HCT116 (cell line): ENCODE measurements around the gene KIAA1328. TPM values are rescaled to one million over a fixed set of nuclear protein-coding genes. Genes with fewer than 3 reads are reported as not detected.

ENCODE experiments used
- ATAC-seq: fragments of 200-7000 bp; cut with Tn5 transposase; 2 replicates; pipeline ENCODE4 v1.9.1; 2020; ENCODE audit warnings: mild to moderate bottlenecking, moderate library complexity
- BruUV-seq: library from RNA; stranded (reverse); fragments of 400-500 nt; replicated peaks from 2 replicates; lab custom pipeline; 2021; lab: Mats Ljungman, UMichigan
- CTCF ChIA-PET: fragments of 300-600 bp; sonication (Branson Sonifier 250); formaldehyde crosslinking; loops from one replicate; lab custom pipeline; 2021; ENCODE audit warnings: antibody characterized with exemption; lab: Charles Lee
- POLR2A ChIA-PET: fragments of 300-600, 350-600 bp; sonication (Branson Sonifier 250); formaldehyde crosslinking; loops from one replicate; lab custom pipeline; 2021; ENCODE audit warnings: antibody characterized with exemption; lab: Charles Lee
- RAD21 ChIA-PET, 2 experiments: fragments of 300-600 bp; sonication (Branson Sonifier 250); formaldehyde crosslinking; loops; one replicate each; lab custom pipeline; 2023; ENCODE audit warnings: low total read pairs in 2 of 2; ENCODE audit not compliant: uncharacterized antibody in 2 of 2, unreplicated experiment in 2 of 2, low non-redundant PET in 1 of 2; lab: Charles Lee
- DNase-seq: peaks from one replicate; pipeline ENCODE4 v3.0.0-alpha.2; 2010; ENCODE audit warnings: low read depth, low spot score
- H2AFZ ChIP-seq: fragments of 200-600 bp; shearing (Covaris generic), sonication (generic); 2 replicates; pipeline ENCODE4 v1.6.1; 2017; ENCODE audit warnings: low read depth, mixed run types, mixed read lengths, antibody characterized with exemption, low read length; ENCODE audit not compliant: poor library complexity, severe bottlenecking
- H3K27ac ChIP-seq: 2 replicates; pipeline ENCODE4 v1.5.1; 2012; ENCODE audit warnings: low read depth, low read length
- H3K27me3 ChIP-seq: fragments of 200-600 bp; sonication (generic); 2 replicates; pipeline ENCODE4 v1.6.1; 2016; ENCODE audit warnings: mixed run types, low read length, mixed read lengths; ENCODE audit not compliant: insufficient read depth
- H3K36me3 ChIP-seq, 2 experiments: fragments of 200-500 bp in 1 of 2; fragments of 200-600 bp in 1 of 2; sonication (Bioruptor generic) in 1 of 2; sonication (generic) in 1 of 2; 2 replicates each; pipeline versions ENCODE4 v1.5.1 to v1.6.1; 2014 to 2016; ENCODE audit warnings: low read length in 2 of 2, inconsistent platforms in 1 of 2, mixed read lengths in 1 of 2, mixed run types in 1 of 2; ENCODE audit not compliant: insufficient read depth in 2 of 2, control insufficient read depth in 1 of 2
- H3K4me1 ChIP-seq, 2 experiments: fragments of 200-600 bp in 1 of 2; sonication (generic) in 1 of 2; 2 replicates each; pipeline versions ENCODE4 v1.5.1 to v1.6.1; 2012 to 2017; ENCODE audit warnings: low read length in 2 of 2, inconsistent platforms in 1 of 2, mild to moderate bottlenecking in 1 of 2, mixed read lengths in 1 of 2, mixed run types in 1 of 2, moderate library complexity in 1 of 2; ENCODE audit not compliant: insufficient read depth in 2 of 2, control insufficient read depth in 1 of 2
- H3K4me2 ChIP-seq: fragments of 200-600 bp; sonication (generic); 2 replicates; pipeline ENCODE4 v1.6.1; 2017; ENCODE audit warnings: mixed run types, low read length, mixed read lengths
- H3K4me3 ChIP-seq, 2 experiments: fragments of 200-600 bp in 1 of 2; sonication (generic) in 1 of 2; replicated peaks in 1 of 2; 2 replicates each; pipeline ENCODE4 v1.5.1; 2011 to 2016; ENCODE audit warnings: low read length in 2 of 2, control low read depth in 1 of 2, low read depth in 1 of 2, mild to moderate bottlenecking in 1 of 2, mixed read lengths in 1 of 2, mixed run types in 1 of 2
- H3K79me2 ChIP-seq: fragments of 200-600 bp; sonication (generic); 2 replicates; pipeline ENCODE4 v1.6.1; 2017; ENCODE audit warnings: mild to moderate bottlenecking, mixed run types, low read length, moderate library complexity, mixed read lengths; ENCODE audit not compliant: insufficient read depth
- H3K9ac ChIP-seq: fragments of 200-600 bp; sonication (generic); 2 replicates; pipeline ENCODE4 v1.6.1; 2016; ENCODE audit warnings: low read length, mixed read lengths
- H3K9me2 ChIP-seq: fragments of 200-600 bp; sonication (generic), shearing (Covaris generic); 2 replicates; pipeline ENCODE4 v1.6.1; 2017; ENCODE audit warnings: mixed run types, mild to moderate bottlenecking, moderate library complexity; ENCODE audit not compliant: insufficient read depth
- H3K9me3 ChIP-seq, 2 experiments: fragments of 200-500 bp in 1 of 2; fragments of 200-600 bp in 1 of 2; sonication (Bioruptor generic) in 1 of 2; sonication (generic) in 1 of 2; 2 replicates each; pipeline ENCODE4 v1.6.1; 2014 to 2017; ENCODE audit warnings: low read length in 2 of 2, mixed read lengths in 2 of 2, inconsistent platforms in 1 of 2, low read depth in 1 of 2, mild to moderate bottlenecking in 1 of 2, mixed run types in 1 of 2, moderate library complexity in 1 of 2; ENCODE audit not compliant: control insufficient read depth in 1 of 2, insufficient read depth in 1 of 2
- H4K20me1 ChIP-seq: fragments of 200-600 bp; sonication (generic), shearing (Covaris generic); 2 replicates; pipeline ENCODE4 v1.6.1; 2017; ENCODE audit warnings: mixed run types, mild to moderate bottlenecking, moderate library complexity; ENCODE audit not compliant: insufficient read depth
- ATF3 ChIP-seq: IDR thresholded peaks from 2 replicates; pipeline ENCODE4 v1.6.1; 2012
- CBX3 ChIP-seq: IDR thresholded peaks from 2 replicates; pipeline ENCODE4 v1.6.1; 2012; ENCODE audit warnings: low read depth
- CEBPB ChIP-seq: IDR thresholded peaks from 2 replicates; pipeline ENCODE4 v1.6.1; 2012; ENCODE audit warnings: low read depth
- CTCF ChIP-seq, 3 experiments: fragments of 200-600 bp in 1 of 3; sonication (generic) in 1 of 3; IDR thresholded peaks in 2 of 3; conservative IDR thresholded peaks in 1 of 3; 2 replicates each; pipeline ENCODE4 v1.5.1; 2012 to 2017; ENCODE audit warnings: low read depth in 2 of 3, low read length in 2 of 3, antibody characterized with exemption in 1 of 3, borderline replicate concordance in 1 of 3, control low read depth in 1 of 3, mild to moderate bottlenecking in 1 of 3, mixed read lengths in 1 of 3, mixed run types in 1 of 3, moderate library complexity in 1 of 3; ENCODE audit not compliant: insufficient read depth in 1 of 3
- EGR1 ChIP-seq: IDR thresholded peaks from 2 replicates; pipeline ENCODE4 v1.6.1; 2012; ENCODE audit warnings: low read depth
- ELF1 ChIP-seq: IDR thresholded peaks from 2 replicates; pipeline ENCODE4 v1.6.1; 2012; ENCODE audit warnings: low read depth, borderline replicate concordance
- EZH2 ChIP-seq: fragments of 200-600 bp; sonication (generic); IDR thresholded peaks from 2 replicates; pipeline ENCODE4 v1.6.1; 2017; ENCODE audit warnings: antibody characterized with exemption, mixed run types
- EZH2phosphoT487 ChIP-seq: fragments of 200-600 bp; IDR thresholded peaks from 2 replicates; pipeline ENCODE4 v1.6.1; 2018; ENCODE audit warnings: antibody characterized with exemption, borderline replicate concordance
- FOSL1 ChIP-seq: IDR thresholded peaks from 2 replicates; pipeline ENCODE4 v1.6.1; 2012; ENCODE audit warnings: low read depth
- JUND ChIP-seq: IDR thresholded peaks from 2 replicates; pipeline ENCODE4 v1.6.1; 2012
- MAX ChIP-seq: IDR thresholded peaks from 2 replicates; pipeline ENCODE4 v1.6.1; 2012
- POLR2AphosphoS5 ChIP-seq: IDR thresholded peaks from 2 replicates; pipeline ENCODE4 v1.6.1; 2011; ENCODE audit warnings: mild to moderate bottlenecking, low read depth, low read length, moderate library complexity
- RAD21 ChIP-seq: IDR thresholded peaks from 2 replicates; pipeline ENCODE4 v1.6.1; 2012; ENCODE audit warnings: low read depth, mild to moderate bottlenecking
- REST ChIP-seq: IDR thresholded peaks from 2 replicates; pipeline ENCODE4 v1.6.1; 2012; ENCODE audit warnings: low read depth
- SRF ChIP-seq: IDR thresholded peaks from 2 replicates; pipeline ENCODE4 v1.6.1; 2012; ENCODE audit warnings: low read depth
- TCF7L2 ChIP-seq: IDR thresholded peaks from 2 replicates; pipeline ENCODE4 v1.7.0; 2011; ENCODE audit warnings: borderline replicate concordance, inconsistent platforms; ENCODE audit not compliant: insufficient read depth, insufficient read length; ENCODE audit errors: extremely low read depth
- YY1 ChIP-seq: IDR thresholded peaks from 2 replicates; pipeline ENCODE4 v1.6.1; 2011; ENCODE audit warnings: low read length, low read depth, moderate library complexity, mild to moderate bottlenecking; ENCODE audit not compliant: insufficient replicate concordance; ENCODE audit errors: extremely low read depth
- ZFX ChIP-seq: fragments of 450-650 bp; IDR thresholded peaks from 2 replicates; pipeline ENCODE4 v1.6.1; 2017
- ZNF274 ChIP-seq: fragments of 200-500 bp; sonication (Bioruptor generic); IDR thresholded peaks from 2 replicates; pipeline ENCODE4 v1.6.1; 2014; ENCODE audit warnings: mild to moderate bottlenecking, low read depth, low read length, inconsistent platforms
- intact Hi-C: fragments of 100-400 bp; cut with micrococcal nuclease; formaldehyde crosslinking; loops from 2 replicates; pipeline ENCODE4 v1.10.0; 2022
- total RNA-seq: library from RNA; stranded (reverse); gene quantifications from one replicate; pipeline ENCODE4 v1.2.1, GENCODE V29; 2021; ENCODE audit not compliant: unreplicated experiment
- TF ChIP-seq, protein P1 (sequence below): IDR thresholded peaks from 2 replicates; pipeline ENCODE4 v1.6.1; 2011; ENCODE audit warnings: mild to moderate bottlenecking, low read length, moderate library complexity; ENCODE audit not compliant: insufficient replicate concordance; ENCODE audit errors: extremely low read depth

The KIAA1328 gene
- total RNA-seq, 1 experiment from 2014 or later: 5.2 TPM

DNA sequence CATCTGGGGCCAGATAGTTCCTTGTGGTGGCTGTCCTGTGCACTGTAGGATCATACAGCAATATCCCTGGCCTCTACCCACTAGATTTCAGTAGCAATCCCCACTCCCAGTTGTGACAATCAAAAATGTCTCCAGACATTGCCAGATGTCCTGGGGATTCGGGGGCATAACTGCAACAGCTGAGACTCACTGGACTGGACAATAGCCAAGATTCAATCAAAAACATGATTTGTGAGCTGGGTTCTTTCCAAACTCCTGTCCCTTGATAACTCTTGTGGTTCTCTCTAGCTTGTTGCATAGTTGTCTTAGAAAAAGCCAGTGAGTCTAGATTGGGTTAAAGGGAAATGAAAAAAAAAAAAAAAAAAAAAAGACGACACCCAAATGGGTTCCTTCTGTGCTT is 443.3 kb downstream of the KIAA1328 start:
- no peaks in the 10 kb centered on the region for H3K79me2 ChIP-seq
- no peaks in the 10 kb centered on the region for H3K36me3 ChIP-seq
- RAD21 ChIA-PET: interaction anchor here in 1 of 2 experiments (0.7 kb wide), 1 partner anchor 102 kb away, joined by 7 read pairs; no protein-coding TSS in a partner anchor
- peaks cover 5% of the 10 kb centered on the region; the same call in 1 of the 2 replicates for H3K27me3 ChIP-seq
- no peaks in the 10 kb centered on the region for H3K9me2 ChIP-seq
- BruUV-seq: no TSS peak
- no peak overlapping the region for H3K4me2 ChIP-seq
- H4K20me1 ChIP-seq: no peaks in the 10 kb centered on the region
- no peak overlapping the region for H3K4me3 ChIP-seq
- no peaks in the 10 kb centered on the region for H3K9me3 ChIP-seq
- H3K4me1 ChIP-seq: no peaks in the 10 kb centered on the region
- H2AFZ ChIP-seq: no peak overlapping the region
- ATAC-seq: no peak
- POLR2A ChIA-PET: no interaction called here
- intact Hi-C loops: no loop called here
- no peak overlapping the region for H3K27ac ChIP-seq
- TF ChIP-seq CEBPB (no peak), JUND (no peak), EZH2phosphoT487 (no peak), ZFX (no peak), FOSL1 (no peak), ELF1 (no peak), TCF7L2 (no peak), EZH2 (no peak), EGR1 (no peak), CTCF (IDR thresholded peaks at IDR 0.05 in 2 of 3, conservative IDR thresholded peaks at IDR 0.05 in 1 of 3; ENCODE audit: borderline replicate concordance in 1 of 3, insufficient read depth in 1 of 3, low read depth in 2 of 3, low read length in 2 of 3) (no peak), POLR2AphosphoS5 (no peak), ATF3 (no peak), MAX (no peak), RAD21 (no peak), ZNF274 (no peak), YY1 (no peak), REST (no peak), SRF (no peak), CBX3 (no peak)
- TF ChIP-seq, protein P1, sequence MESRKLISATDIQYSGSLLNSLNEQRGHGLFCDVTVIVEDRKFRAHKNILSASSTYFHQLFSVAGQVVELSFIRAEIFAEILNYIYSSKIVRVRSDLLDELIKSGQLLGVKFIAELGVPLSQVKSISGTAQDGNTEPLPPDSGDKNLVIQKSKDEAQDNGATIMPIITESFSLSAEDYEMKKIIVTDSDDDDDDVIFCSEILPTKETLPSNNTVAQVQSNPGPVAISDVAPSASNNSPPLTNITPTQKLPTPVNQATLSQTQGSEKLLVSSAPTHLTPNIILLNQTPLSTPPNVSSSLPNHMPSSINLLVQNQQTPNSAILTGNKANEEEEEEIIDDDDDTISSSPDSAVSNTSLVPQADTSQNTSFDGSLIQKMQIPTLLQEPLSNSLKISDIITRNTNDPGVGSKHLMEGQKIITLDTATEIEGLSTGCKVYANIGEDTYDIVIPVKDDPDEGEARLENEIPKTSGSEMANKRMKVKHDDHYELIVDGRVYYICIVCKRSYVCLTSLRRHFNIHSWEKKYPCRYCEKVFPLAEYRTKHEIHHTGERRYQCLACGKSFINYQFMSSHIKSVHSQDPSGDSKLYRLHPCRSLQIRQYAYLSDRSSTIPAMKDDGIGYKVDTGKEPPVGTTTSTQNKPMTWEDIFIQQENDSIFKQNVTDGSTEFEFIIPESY: no peak
- CTCF ChIA-PET: no interaction called here
- DNase-seq: no peak
- H3K9ac ChIP-seq: no peak overlapping the region
